H9 (cell line): Measurements from ENCODE around the gene SIL1. TPM values are rescaled to one million over a fixed set of nuclear protein-coding genes. Genes with fewer than 3 reads are reported as not detected.

Experiments
- DNase-seq: peaks from one replicate; pipeline ENCODE4 v3.0.0-alpha.2; 2017
- H2AFZ ChIP-seq: one replicate; pipeline ENCODE4 v1.6.1; 2013; ENCODE audit warnings: mild to moderate bottlenecking, low read length, control low read depth, moderate library complexity
- H2AK5ac ChIP-seq: 2 replicates; pipeline ENCODE4 v1.6.1; 2013; ENCODE audit warnings: low read length, control low read depth, mixed read lengths; ENCODE audit not compliant: insufficient read length
- H2BK120ac ChIP-seq: one replicate; pipeline ENCODE4 v1.6.1; 2013; ENCODE audit warnings: low read depth, mild to moderate bottlenecking, low read length, control low read depth, inconsistent platforms; ENCODE audit not compliant: poor library complexity, severe bottlenecking
- H2BK12ac ChIP-seq: 2 replicates; pipeline ENCODE4 v1.6.1; 2013; ENCODE audit warnings: low read length, control low read depth, mixed read lengths, low read depth; ENCODE audit not compliant: insufficient read length
- H2BK15ac ChIP-seq: 2 replicates; pipeline ENCODE4 v1.6.1; 2013; ENCODE audit warnings: low read depth, low read length, control low read depth
- H2BK20ac ChIP-seq: one replicate; pipeline ENCODE4 v1.6.1; 2013; ENCODE audit warnings: low read depth, mild to moderate bottlenecking, low read length, control low read depth, inconsistent platforms; ENCODE audit not compliant: poor library complexity, severe bottlenecking
- H2BK5ac ChIP-seq: 2 replicates; pipeline ENCODE4 v1.6.1; 2013; ENCODE audit warnings: low read length, control low read depth, mixed read lengths; ENCODE audit not compliant: insufficient read length
- H3K14ac ChIP-seq: 2 replicates; pipeline ENCODE4 v1.6.1; 2013; ENCODE audit warnings: low read length, control low read depth; ENCODE audit not compliant: insufficient read depth
- H3K18ac ChIP-seq: 2 replicates; pipeline ENCODE4 v1.6.1; 2013; ENCODE audit warnings: low read depth, mild to moderate bottlenecking, mixed read lengths, low read length, control low read depth; ENCODE audit not compliant: insufficient read length
- H3K23ac ChIP-seq: 2 replicates; pipeline ENCODE4 v1.6.1; 2013; ENCODE audit warnings: low read length, control low read depth, mixed read lengths, low read depth; ENCODE audit not compliant: insufficient read length
- H3K23me2 ChIP-seq: 2 replicates; pipeline ENCODE4 v1.6.1; 2013; ENCODE audit warnings: low read depth, mild to moderate bottlenecking, mixed read lengths, low read length, control low read depth; ENCODE audit not compliant: insufficient read length, poor library complexity, severe bottlenecking
- H3K27ac ChIP-seq: 2 replicates; pipeline ENCODE4 v1.5.1; 2013; ENCODE audit warnings: low read length, control low read depth, mixed read lengths, low read depth; ENCODE audit not compliant: insufficient read length
- H3K27me3 ChIP-seq: 2 replicates; pipeline ENCODE4 v1.6.1; 2013; ENCODE audit warnings: low read length, control low read depth, inconsistent platforms; ENCODE audit not compliant: insufficient read depth
- H3K4ac ChIP-seq: 2 replicates; pipeline ENCODE4 v1.6.1; 2013; ENCODE audit warnings: low read depth, mild to moderate bottlenecking, control low read depth, inconsistent platforms, low read length, moderate library complexity
- H3K4me1 ChIP-seq: 2 replicates; pipeline ENCODE4 v1.6.1; 2013; ENCODE audit warnings: low read length, control low read depth, inconsistent platforms; ENCODE audit not compliant: insufficient read depth
- H3K4me2 ChIP-seq: 2 replicates; pipeline ENCODE4 v1.6.1; 2013; ENCODE audit warnings: low read length, control low read depth, mixed read lengths; ENCODE audit not compliant: insufficient read length, insufficient read depth
- H3K56ac ChIP-seq: 2 replicates; pipeline ENCODE4 v1.6.1; 2013; ENCODE audit warnings: low read depth, mild to moderate bottlenecking, mixed read lengths, low read length, control low read depth; ENCODE audit not compliant: insufficient read length
- H3K79me1 ChIP-seq: 2 replicates; pipeline ENCODE4 v1.6.1; 2013; ENCODE audit warnings: low read depth, mild to moderate bottlenecking, moderate library complexity, low read length, control low read depth, inconsistent platforms; ENCODE audit not compliant: insufficient read depth, poor library complexity, severe bottlenecking
- H3K79me2 ChIP-seq: 2 replicates; pipeline ENCODE4 v1.6.1; 2013; ENCODE audit warnings: low read length, control low read depth, inconsistent platforms; ENCODE audit not compliant: insufficient read depth
- H3K9ac ChIP-seq: 2 replicates; pipeline ENCODE4 v1.6.1; 2013; ENCODE audit warnings: low read length, control low read depth, mixed read lengths; ENCODE audit not compliant: insufficient read length; ENCODE audit errors: extremely low read depth
- H3K9me3 ChIP-seq: one replicate; pipeline ENCODE4 v1.6.1; 2013; ENCODE audit warnings: low read depth, low read length, inconsistent platforms; ENCODE audit not compliant: control insufficient read depth
- H3T11ph ChIP-seq: one replicate; pipeline ENCODE4 v1.6.1; 2013; ENCODE audit warnings: mild to moderate bottlenecking, low read length, control low read depth, inconsistent platforms
- H4K20me1 ChIP-seq: one replicate; pipeline ENCODE4 v1.6.1; 2013; ENCODE audit not compliant: control insufficient read depth, insufficient read length, insufficient read depth
- H4K5ac ChIP-seq: 2 replicates; pipeline ENCODE4 v1.6.1; 2013; ENCODE audit warnings: low read depth, mild to moderate bottlenecking, mixed read lengths, low read length, control low read depth; ENCODE audit not compliant: insufficient read length
- H4K8ac ChIP-seq: replicated peaks from 2 replicates; pipeline ENCODE4 v1.6.1; 2013; ENCODE audit warnings: low read length, control low read depth, mixed read lengths, low read depth; ENCODE audit not compliant: insufficient read length
- H4K91ac ChIP-seq: 2 replicates; pipeline ENCODE4 v1.6.1; 2013; ENCODE audit warnings: low read depth, mild to moderate bottlenecking, moderate library complexity, mixed read lengths, low read length, control low read depth; ENCODE audit not compliant: insufficient read length
- H3K27ac Mint-ChIP-seq, 3 experiments: 2 replicates in 2 of 3; 3 replicates in 1 of 3; pipeline ENCODE4 v1.8.0; 2020 to 2021; ENCODE audit warnings: mixed read lengths in 3 of 3, mild to moderate bottlenecking in 1 of 3, moderate library complexity in 1 of 3
- H3K27me3 Mint-ChIP-seq: 2 replicates; pipeline ENCODE4 v1.8.0; 2021; ENCODE audit warnings: low read depth, mild to moderate bottlenecking, moderate library complexity, mixed read lengths
- H3K36me3 Mint-ChIP-seq, 3 experiments: 2 replicates in 2 of 3; 3 replicates in 1 of 3; pipeline ENCODE4 v1.8.0; 2020 to 2021; ENCODE audit warnings: low read depth in 3 of 3, mixed read lengths in 3 of 3; ENCODE audit not compliant: insufficient read depth in 1 of 3
- H3K4me1 Mint-ChIP-seq, 2 experiments: 2 replicates each; pipeline ENCODE4 v1.8.0; 2020; ENCODE audit warnings: mixed read lengths in 2 of 2
- H3K4me3 Mint-ChIP-seq, 2 experiments: 2 replicates in 1 of 2; 3 replicates in 1 of 2; pipeline ENCODE4 v1.8.0; 2020 to 2021; ENCODE audit warnings: mild to moderate bottlenecking in 2 of 2, mixed read lengths in 2 of 2, moderate library complexity in 1 of 2
- H3K9me3 Mint-ChIP-seq, 2 experiments: 2 replicates in 1 of 2; 3 replicates in 1 of 2; pipeline ENCODE4 v1.8.0; 2020; ENCODE audit warnings: mild to moderate bottlenecking in 2 of 2, mixed read lengths in 2 of 2, moderate library complexity in 1 of 2
- WGBS: extraction: QIAGEN DNeasy Blood & Tissue Kit; methylation state at CpG from one replicate; pipeline ENCODE4 v1.1.7; 2013; ENCODE audit warnings: missing lambda C conversion rate, low lambda C conversion rate, mixed read lengths; ENCODE audit not compliant: insufficient read length; ENCODE audit errors: extremely low coverage; 5-methylcytosine and 5-hydroxymethylcytosine counted together
- total RNA-seq: library from RNA; stranded (reverse); gene quantifications from 2 replicates; pipeline ENCODE4 v1.2.1, GENCODE V29; 2021
- TF ChIP-seq, protein P1 (sequence below): fragments of 200-600 bp; sonication (generic); conservative IDR thresholded peaks from 3 replicates; pipeline ENCODE4 v1.8.0; 2021; ENCODE audit warnings: antibody characterized with exemption, mild to moderate bottlenecking

Gene SIL1
- total RNA-seq, 1 experiment from 2014 or later: 10.6 TPM

DNA sequence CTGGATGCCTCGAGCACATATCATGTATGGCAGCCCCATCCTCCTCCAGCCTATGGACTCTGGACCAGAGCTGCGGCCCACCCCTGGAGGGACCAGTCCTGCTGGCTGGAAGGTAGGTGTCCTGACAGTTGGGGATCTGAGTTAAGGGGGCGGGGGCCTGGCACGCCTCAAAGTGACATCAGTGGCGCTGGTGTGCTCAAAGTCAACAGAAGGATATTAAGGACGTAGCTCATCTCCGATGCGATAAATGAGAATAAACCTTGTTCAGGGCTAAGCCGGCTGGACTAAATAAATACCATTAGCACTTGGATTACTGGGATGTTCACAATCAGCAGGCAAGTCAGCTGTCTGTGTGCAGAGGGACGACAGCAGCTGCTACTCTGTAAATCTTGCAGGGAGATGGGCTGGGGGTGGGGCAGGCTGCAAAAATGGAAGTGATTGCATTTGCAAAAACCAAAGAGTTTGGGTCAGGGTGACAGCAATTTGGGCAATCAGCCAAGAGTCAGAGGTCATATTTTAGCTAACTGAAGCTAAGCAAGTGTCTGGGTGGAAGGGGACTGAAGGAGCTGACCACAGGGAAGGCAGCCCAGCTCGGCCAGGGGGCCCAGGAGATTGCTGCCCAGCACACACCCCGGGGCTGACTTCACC is 243.0 kb downstream of the SIL1 start:
- no CpG with 5 or more reads among the region's 12 CpGs for WGBS
- no peaks in the 10 kb centered on the region; the same call in 1 of the 2 replicates for H3K27me3 Mint-ChIP-seq
- no peaks in the 10 kb centered on the region for H3K79me2 ChIP-seq
- H3K4ac ChIP-seq: no peak overlapping the region
- no peaks in the 10 kb centered on the region for H3K9me3 ChIP-seq
- H3K14ac ChIP-seq: no peak overlapping the region
- peaks cover 2% of the 10 kb centered on the region; the same call in 1 of the 2 replicates for H3K4me1 ChIP-seq
- no peak overlapping the region for H2AK5ac ChIP-seq
- no peak overlapping the region for H3K27ac ChIP-seq
- no peak overlapping the region for H2BK120ac ChIP-seq
- peaks cover 10 to 14% of the 10 kb centered on the region in 2 experiments for H3K4me1 Mint-ChIP-seq
- no peak for DNase-seq
- H2BK5ac ChIP-seq: no peak overlapping the region
- no peaks in the 10 kb centered on the region for H3K23me2 ChIP-seq
- no peak overlapping the region for H2BK15ac ChIP-seq
- no peaks in the 10 kb centered on the region for H4K20me1 ChIP-seq
- no peak overlapping the region for H3K4me3 Mint-ChIP-seq
- no peaks in the 10 kb centered on the region for H3K79me1 ChIP-seq
- H2BK12ac ChIP-seq: no peak overlapping the region
- H3K56ac ChIP-seq: no peak overlapping the region
- TF ChIP-seq, protein P1, sequence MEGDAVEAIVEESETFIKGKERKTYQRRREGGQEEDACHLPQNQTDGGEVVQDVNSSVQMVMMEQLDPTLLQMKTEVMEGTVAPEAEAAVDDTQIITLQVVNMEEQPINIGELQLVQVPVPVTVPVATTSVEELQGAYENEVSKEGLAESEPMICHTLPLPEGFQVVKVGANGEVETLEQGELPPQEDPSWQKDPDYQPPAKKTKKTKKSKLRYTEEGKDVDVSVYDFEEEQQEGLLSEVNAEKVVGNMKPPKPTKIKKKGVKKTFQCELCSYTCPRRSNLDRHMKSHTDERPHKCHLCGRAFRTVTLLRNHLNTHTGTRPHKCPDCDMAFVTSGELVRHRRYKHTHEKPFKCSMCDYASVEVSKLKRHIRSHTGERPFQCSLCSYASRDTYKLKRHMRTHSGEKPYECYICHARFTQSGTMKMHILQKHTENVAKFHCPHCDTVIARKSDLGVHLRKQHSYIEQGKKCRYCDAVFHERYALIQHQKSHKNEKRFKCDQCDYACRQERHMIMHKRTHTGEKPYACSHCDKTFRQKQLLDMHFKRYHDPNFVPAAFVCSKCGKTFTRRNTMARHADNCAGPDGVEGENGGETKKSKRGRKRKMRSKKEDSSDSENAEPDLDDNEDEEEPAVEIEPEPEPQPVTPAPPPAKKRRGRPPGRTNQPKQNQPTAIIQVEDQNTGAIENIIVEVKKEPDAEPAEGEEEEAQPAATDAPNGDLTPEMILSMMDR: no peak
- H3K36me3 Mint-ChIP-seq: no peaks in the 10 kb centered on the region
- no peak overlapping the region for H3K18ac ChIP-seq
- no peak overlapping the region for H3K4me2 ChIP-seq
- no peak overlapping the region for H4K91ac ChIP-seq
- H3K9ac ChIP-seq: no peak overlapping the region
- no peak overlapping the region for H2AFZ ChIP-seq
- no peak overlapping the region for H3T11ph ChIP-seq
- H4K8ac ChIP-seq: no peak overlapping the region
- H3K9me3 Mint-ChIP-seq: no peaks in the 10 kb centered on the region
- no peaks in the 10 kb centered on the region for H3K27me3 ChIP-seq
- no peak overlapping the region for H4K5ac ChIP-seq
- H3K23ac ChIP-seq: no peak overlapping the region
- no peak overlapping the region for H3K27ac Mint-ChIP-seq
- no peak overlapping the region for H2BK20ac ChIP-seq
